WTC11 (cell line): ENCODE results near the gene TTC28. TPM values are rescaled to one million over a fixed set of nuclear protein-coding genes. Genes with fewer than 3 reads are reported as not detected.

Experiments
- ATAC-seq: fragments of 200-7000 bp; cut with Tn5 transposase; 2 replicates; pipeline ENCODE4 v1.10.0; 2021; ENCODE audit warnings: mild to moderate bottlenecking, moderate library complexity
- CTCF ChIA-PET: fragments of 300-600 bp; sonication (Branson Sonifier 250); formaldehyde crosslinking; loops from one replicate; lab custom pipeline; 2021; ENCODE audit warnings: antibody characterized with exemption; lab: Charles Lee
- POLR2A ChIA-PET: fragments of 350-600 bp; sonication (Branson Sonifier 250); formaldehyde crosslinking; loops from one replicate; lab custom pipeline; 2021; ENCODE audit warnings: antibody characterized with exemption; lab: Charles Lee
- DNase-seq: peaks from one replicate; pipeline ENCODE4 v3.0.0; 2021; ENCODE audit warnings: low spot score
- H3K27ac Mint-ChIP-seq: 2 replicates; pipeline ENCODE4 v1.8.0; 2021; ENCODE audit warnings: mixed read lengths
- H3K27me3 Mint-ChIP-seq: 2 replicates; pipeline ENCODE4 v1.8.0; 2021; ENCODE audit warnings: low read depth, mild to moderate bottlenecking, moderate library complexity, mixed read lengths
- H3K36me3 Mint-ChIP-seq: 2 replicates; pipeline ENCODE4 v1.8.0; 2021; ENCODE audit warnings: mixed read lengths
- H3K4me1 Mint-ChIP-seq: 2 replicates; pipeline ENCODE4 v1.8.0; 2022; ENCODE audit warnings: mixed read lengths
- H3K4me3 Mint-ChIP-seq: 2 replicates; pipeline ENCODE4 v1.8.0; 2021; ENCODE audit warnings: mild to moderate bottlenecking, moderate library complexity, mixed read lengths
- H3K9me3 Mint-ChIP-seq: 2 replicates; pipeline ENCODE4 v1.8.0; 2021; ENCODE audit warnings: mixed read lengths
- CREM ChIP-seq: sonication (generic); formaldehyde crosslinking; IDR thresholded peaks from 2 replicates; pipeline ENCODE4 v1.8.1; 2022; ENCODE audit warnings: mild to moderate bottlenecking, missing genetic modification reagents, moderate library complexity
- ESRRA ChIP-seq: sonication (generic); formaldehyde crosslinking; IDR thresholded peaks from 2 replicates; pipeline ENCODE4 v1.8.1; 2022; ENCODE audit warnings: mild to moderate bottlenecking, missing genetic modification reagents, borderline replicate concordance
- FOXP1 ChIP-seq: sonication (generic); formaldehyde crosslinking; IDR thresholded peaks from 2 replicates; pipeline ENCODE4 v1.8.0; 2022; ENCODE audit warnings: missing genetic modification reagents, mild to moderate bottlenecking, moderate library complexity, borderline replicate concordance
- JAZF1 ChIP-seq: fragments of 250-450 bp; sonication (Bioruptor Pico); IDR thresholded peaks from 2 replicates; pipeline ENCODE4 v1.9.0; 2021; ENCODE audit warnings: moderate library complexity, mild to moderate bottlenecking, inconsistent platforms
- JUN ChIP-seq: sonication (generic); formaldehyde crosslinking; IDR thresholded peaks from 2 replicates; pipeline ENCODE4 v1.8.0; 2023; ENCODE audit warnings: mild to moderate bottlenecking, missing genetic modification reagents
- MXD4 ChIP-seq: fragments of 250-450 bp; sonication (Bioruptor Pico); IDR thresholded peaks from 2 replicates; pipeline ENCODE4 v1.8.0; 2021; ENCODE audit warnings: mild to moderate bottlenecking, moderate library complexity, borderline replicate concordance
- MYBL2 ChIP-seq: sonication (generic); formaldehyde crosslinking; IDR thresholded peaks from 2 replicates; pipeline ENCODE4 v1.8.1; 2023; ENCODE audit warnings: mild to moderate bottlenecking, moderate library complexity, missing genetic modification reagents
- TEAD4 ChIP-seq: sonication (generic); formaldehyde crosslinking; IDR thresholded peaks from 2 replicates; pipeline ENCODE4 v1.8.0; 2022; ENCODE audit warnings: mild to moderate bottlenecking, missing genetic modification reagents
- ZNF317 ChIP-seq: sonication (generic); formaldehyde crosslinking; IDR thresholded peaks from 2 replicates; pipeline ENCODE4 v1.8.1; 2023; ENCODE audit warnings: low read depth, mild to moderate bottlenecking, moderate library complexity, missing genetic modification reagents, borderline replicate concordance
- ZNF416 ChIP-seq: fragments of 250-450 bp; sonication (Bioruptor Pico); IDR thresholded peaks from 2 replicates; pipeline ENCODE4 v1.9.0; 2021; ENCODE audit warnings: mild to moderate bottlenecking, inconsistent platforms
- ZNF423 ChIP-seq: fragments of 250-450 bp; sonication (Bioruptor Pico); IDR thresholded peaks from 2 replicates; pipeline ENCODE4 v2.1.2; 2022; ENCODE audit warnings: mild to moderate bottlenecking, moderate library complexity
- total RNA-seq: library from RNA; stranded (reverse); gene quantifications from 3 replicates; pipeline ENCODE4 v1.2.3, GENCODE V29; 2021
- TF ChIP-seq, protein P1 (sequence below): sonication (generic); formaldehyde crosslinking; IDR thresholded peaks from 2 replicates; pipeline ENCODE4 v1.8.1; 2023; ENCODE audit warnings: mild to moderate bottlenecking, missing genetic modification reagents, moderate library complexity
- TF ChIP-seq, protein P2 (sequence below): sonication (generic); formaldehyde crosslinking; IDR thresholded peaks from 2 replicates; pipeline ENCODE4 v1.8.0; 2022; ENCODE audit warnings: mild to moderate bottlenecking, missing genetic modification reagents
- TF ChIP-seq, protein P3 (sequence below): sonication (generic); formaldehyde crosslinking; IDR thresholded peaks from 2 replicates; pipeline ENCODE4 v1.8.1; 2022; ENCODE audit warnings: mild to moderate bottlenecking, missing genetic modification reagents, moderate library complexity, borderline replicate concordance
- TF ChIP-seq, protein P4 (sequence below): fragments of 250-450 bp; sonication (Bioruptor Pico); IDR thresholded peaks from 2 replicates; pipeline ENCODE4 v1.9.0; 2021; ENCODE audit warnings: mild to moderate bottlenecking, borderline replicate concordance
- TF ChIP-seq, protein P5 (sequence below): sonication (generic); formaldehyde crosslinking; IDR thresholded peaks from 2 replicates; pipeline ENCODE4 v1.8.0; 2022; ENCODE audit warnings: missing genetic modification reagents
- TF ChIP-seq, protein P6 (sequence below): sonication (generic); formaldehyde crosslinking; conservative IDR thresholded peaks from 2 replicates; pipeline ENCODE4 v1.8.1; 2022; ENCODE audit warnings: mild to moderate bottlenecking, missing genetic modification reagents
- TF ChIP-seq, protein P7 (sequence below): sonication (generic); formaldehyde crosslinking; IDR thresholded peaks from 2 replicates; pipeline ENCODE4 v1.8.0; 2022; ENCODE audit warnings: mild to moderate bottlenecking, missing genetic modification reagents

TTC28 gene
- total RNA-seq, 1 experiment from 2014 or later, result 13.0 TPM

DNA sequence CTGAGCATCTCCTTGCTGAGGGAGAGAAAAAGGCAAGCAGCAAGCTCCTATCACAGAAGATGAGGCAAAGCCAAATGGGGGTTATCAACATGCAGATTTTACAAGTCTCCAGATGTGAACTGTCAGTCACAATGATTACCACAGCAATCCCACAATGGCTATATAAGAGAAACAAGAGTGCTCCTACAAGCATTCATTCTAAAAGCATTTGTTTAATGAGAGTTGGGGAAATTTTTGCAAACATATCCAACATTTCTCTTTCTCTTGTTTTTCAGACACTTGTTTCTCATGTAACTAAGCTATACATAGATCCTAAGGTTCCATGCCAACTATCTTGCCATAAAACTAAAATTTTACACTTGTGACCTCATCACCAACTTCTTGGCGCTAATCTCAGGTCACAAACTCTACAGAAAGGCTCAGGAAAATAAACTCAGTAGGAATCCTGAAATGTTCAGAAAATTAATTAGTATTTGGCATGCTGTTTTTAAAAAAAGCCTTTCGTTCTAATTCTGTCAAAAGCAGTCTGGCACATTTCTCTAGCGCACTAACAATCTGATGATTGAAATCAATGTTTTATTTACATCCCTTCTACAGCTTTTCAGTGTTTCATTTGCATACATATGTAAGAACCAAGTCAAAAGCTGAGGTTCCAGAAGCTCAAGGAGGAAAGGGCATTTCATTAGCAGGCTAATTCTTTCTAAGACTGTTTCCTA lies 199.5 kb downstream of the TTC28 start:
- Mint-ChIP-seq H3K4me1 (peaks cover 9% of the 10 kb centered on the region), H3K4me3 (no peak overlapping the region), H3K9me3 (peaks cover 4% of the 10 kb centered on the region; the same call in 1 of the 2 replicates), H3K36me3 (no peaks in the 10 kb centered on the region), H3K27ac (no peak overlapping the region), H3K27me3 (no peaks in the 10 kb centered on the region)
- ChIA-PET POLR2A (no interaction called here), CTCF (interaction anchor here (1.5 kb wide), 1 partner anchor 428 kb away, joined by 4 read pairs; no protein-coding TSS in a partner anchor)
- ATAC-seq (no peak), DNase-seq (no peak)
- TF ChIP-seq ESRRA (CRISPR knock-in tag), result no peak
- no peak for TF ChIP-seq ZNF317 (CRISPR knock-in tag)
- TF ChIP-seq, protein P1, sequence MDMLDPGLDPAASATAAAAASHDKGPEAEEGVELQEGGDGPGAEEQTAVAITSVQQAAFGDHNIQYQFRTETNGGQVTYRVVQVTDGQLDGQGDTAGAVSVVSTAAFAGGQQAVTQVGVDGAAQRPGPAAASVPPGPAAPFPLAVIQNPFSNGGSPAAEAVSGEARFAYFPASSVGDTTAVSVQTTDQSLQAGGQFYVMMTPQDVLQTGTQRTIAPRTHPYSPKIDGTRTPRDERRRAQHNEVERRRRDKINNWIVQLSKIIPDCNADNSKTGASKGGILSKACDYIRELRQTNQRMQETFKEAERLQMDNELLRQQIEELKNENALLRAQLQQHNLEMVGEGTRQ (CRISPR knock-in tag), result no peak
- no peak for TF ChIP-seq CREM
- TF ChIP-seq, protein P2, sequence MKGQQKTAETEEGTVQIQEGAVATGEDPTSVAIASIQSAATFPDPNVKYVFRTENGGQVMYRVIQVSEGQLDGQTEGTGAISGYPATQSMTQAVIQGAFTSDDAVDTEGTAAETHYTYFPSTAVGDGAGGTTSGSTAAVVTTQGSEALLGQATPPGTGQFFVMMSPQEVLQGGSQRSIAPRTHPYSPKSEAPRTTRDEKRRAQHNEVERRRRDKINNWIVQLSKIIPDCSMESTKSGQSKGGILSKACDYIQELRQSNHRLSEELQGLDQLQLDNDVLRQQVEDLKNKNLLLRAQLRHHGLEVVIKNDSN, result no peak
- no peak for TF ChIP-seq FOXP1 (CRISPR knock-in tag)
- no peak for TF ChIP-seq MYBL2 (CRISPR knock-in tag)
- TF ChIP-seq, protein P3, sequence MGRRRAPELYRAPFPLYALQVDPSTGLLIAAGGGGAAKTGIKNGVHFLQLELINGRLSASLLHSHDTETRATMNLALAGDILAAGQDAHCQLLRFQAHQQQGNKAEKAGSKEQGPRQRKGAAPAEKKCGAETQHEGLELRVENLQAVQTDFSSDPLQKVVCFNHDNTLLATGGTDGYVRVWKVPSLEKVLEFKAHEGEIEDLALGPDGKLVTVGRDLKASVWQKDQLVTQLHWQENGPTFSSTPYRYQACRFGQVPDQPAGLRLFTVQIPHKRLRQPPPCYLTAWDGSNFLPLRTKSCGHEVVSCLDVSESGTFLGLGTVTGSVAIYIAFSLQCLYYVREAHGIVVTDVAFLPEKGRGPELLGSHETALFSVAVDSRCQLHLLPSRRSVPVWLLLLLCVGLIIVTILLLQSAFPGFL, result no peak
- TF ChIP-seq ZNF423 (CRISPR knock-in tag), result no peak
- TF ChIP-seq, protein P4, sequence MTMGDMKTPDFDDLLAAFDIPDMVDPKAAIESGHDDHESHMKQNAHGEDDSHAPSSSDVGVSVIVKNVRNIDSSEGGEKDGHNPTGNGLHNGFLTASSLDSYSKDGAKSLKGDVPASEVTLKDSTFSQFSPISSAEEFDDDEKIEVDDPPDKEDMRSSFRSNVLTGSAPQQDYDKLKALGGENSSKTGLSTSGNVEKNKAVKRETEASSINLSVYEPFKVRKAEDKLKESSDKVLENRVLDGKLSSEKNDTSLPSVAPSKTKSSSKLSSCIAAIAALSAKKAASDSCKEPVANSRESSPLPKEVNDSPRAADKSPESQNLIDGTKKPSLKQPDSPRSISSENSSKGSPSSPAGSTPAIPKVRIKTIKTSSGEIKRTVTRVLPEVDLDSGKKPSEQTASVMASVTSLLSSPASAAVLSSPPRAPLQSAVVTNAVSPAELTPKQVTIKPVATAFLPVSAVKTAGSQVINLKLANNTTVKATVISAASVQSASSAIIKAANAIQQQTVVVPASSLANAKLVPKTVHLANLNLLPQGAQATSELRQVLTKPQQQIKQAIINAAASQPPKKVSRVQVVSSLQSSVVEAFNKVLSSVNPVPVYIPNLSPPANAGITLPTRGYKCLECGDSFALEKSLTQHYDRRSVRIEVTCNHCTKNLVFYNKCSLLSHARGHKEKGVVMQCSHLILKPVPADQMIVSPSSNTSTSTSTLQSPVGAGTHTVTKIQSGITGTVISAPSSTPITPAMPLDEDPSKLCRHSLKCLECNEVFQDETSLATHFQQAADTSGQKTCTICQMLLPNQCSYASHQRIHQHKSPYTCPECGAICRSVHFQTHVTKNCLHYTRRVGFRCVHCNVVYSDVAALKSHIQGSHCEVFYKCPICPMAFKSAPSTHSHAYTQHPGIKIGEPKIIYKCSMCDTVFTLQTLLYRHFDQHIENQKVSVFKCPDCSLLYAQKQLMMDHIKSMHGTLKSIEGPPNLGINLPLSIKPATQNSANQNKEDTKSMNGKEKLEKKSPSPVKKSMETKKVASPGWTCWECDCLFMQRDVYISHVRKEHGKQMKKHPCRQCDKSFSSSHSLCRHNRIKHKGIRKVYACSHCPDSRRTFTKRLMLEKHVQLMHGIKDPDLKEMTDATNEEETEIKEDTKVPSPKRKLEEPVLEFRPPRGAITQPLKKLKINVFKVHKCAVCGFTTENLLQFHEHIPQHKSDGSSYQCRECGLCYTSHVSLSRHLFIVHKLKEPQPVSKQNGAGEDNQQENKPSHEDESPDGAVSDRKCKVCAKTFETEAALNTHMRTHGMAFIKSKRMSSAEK (CRISPR knock-in tag), result no peak
- no peak for TF ChIP-seq MXD4
- TF ChIP-seq, protein P5, sequence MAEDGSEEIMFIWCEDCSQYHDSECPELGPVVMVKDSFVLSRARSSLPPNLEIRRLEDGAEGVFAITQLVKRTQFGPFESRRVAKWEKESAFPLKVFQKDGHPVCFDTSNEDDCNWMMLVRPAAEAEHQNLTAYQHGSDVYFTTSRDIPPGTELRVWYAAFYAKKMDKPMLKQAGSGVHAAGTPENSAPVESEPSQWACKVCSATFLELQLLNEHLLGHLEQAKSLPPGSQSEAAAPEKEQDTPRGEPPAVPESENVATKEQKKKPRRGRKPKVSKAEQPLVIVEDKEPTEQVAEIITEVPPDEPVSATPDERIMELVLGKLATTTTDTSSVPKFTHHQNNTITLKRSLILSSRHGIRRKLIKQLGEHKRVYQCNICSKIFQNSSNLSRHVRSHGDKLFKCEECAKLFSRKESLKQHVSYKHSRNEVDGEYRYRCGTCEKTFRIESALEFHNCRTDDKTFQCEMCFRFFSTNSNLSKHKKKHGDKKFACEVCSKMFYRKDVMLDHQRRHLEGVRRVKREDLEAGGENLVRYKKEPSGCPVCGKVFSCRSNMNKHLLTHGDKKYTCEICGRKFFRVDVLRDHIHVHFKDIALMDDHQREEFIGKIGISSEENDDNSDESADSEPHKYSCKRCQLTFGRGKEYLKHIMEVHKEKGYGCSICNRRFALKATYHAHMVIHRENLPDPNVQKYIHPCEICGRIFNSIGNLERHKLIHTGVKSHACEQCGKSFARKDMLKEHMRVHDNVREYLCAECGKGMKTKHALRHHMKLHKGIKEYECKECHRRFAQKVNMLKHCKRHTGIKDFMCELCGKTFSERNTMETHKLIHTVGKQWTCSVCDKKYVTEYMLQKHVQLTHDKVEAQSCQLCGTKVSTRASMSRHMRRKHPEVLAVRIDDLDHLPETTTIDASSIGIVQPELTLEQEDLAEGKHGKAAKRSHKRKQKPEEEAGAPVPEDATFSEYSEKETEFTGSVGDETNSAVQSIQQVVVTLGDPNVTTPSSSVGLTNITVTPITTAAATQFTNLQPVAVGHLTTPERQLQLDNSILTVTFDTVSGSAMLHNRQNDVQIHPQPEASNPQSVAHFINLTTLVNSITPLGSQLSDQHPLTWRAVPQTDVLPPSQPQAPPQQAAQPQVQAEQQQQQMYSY (CRISPR knock-in tag), result no peak
- no peak for TF ChIP-seq JUN
- TF ChIP-seq TEAD4, result no peak
- no peak for TF ChIP-seq JAZF1
- TF ChIP-seq, protein P6, sequence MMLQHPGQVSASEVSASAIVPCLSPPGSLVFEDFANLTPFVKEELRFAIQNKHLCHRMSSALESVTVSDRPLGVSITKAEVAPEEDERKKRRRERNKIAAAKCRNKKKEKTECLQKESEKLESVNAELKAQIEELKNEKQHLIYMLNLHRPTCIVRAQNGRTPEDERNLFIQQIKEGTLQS (CRISPR knock-in tag), result no peak
- TF ChIP-seq ZNF416 (CRISPR knock-in tag), result no peak
- TF ChIP-seq, protein P7, sequence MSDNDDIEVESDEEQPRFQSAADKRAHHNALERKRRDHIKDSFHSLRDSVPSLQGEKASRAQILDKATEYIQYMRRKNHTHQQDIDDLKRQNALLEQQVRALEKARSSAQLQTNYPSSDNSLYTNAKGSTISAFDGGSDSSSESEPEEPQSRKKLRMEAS, result no peak
